IPS-18c (cell line): Measurements from ENCODE around the gene DDX56.
A peak's percentile ranks its signal among the peaks of the same experiment; 100 is the strongest.
"Not testable (repeated sequence)": the region's sequence is repeated elsewhere in the genome, so short reads cannot be mapped to it uniquely, and the experiment has no call there.

Experiments
- H3K4me3 ChIP-seq: 2 replicates; pipeline ENCODE4 v1.7.0; 2013; ENCODE audit warnings: low read depth, mild to moderate bottlenecking, low read length, moderate library complexity; ENCODE audit not compliant: insufficient read depth
- H3K9me3 ChIP-seq: one replicate; pipeline ENCODE4 v1.6.1; 2013; ENCODE audit warnings: mild to moderate bottlenecking, low read length, moderate library complexity; ENCODE audit not compliant: control insufficient read depth, insufficient read depth

DDX56 gene

GRCh38 chr7:44603193-44603592 lies 29.5 kb upstream of the DDX56 start:
- H3K4me3 ChIP-seq, result no peak overlapping the region
- H3K9me3 ChIP-seq, result no peaks in the 10 kb centered on the region

- no peak overlapping the region for H3K4me3 ChIP-seq
- no peaks in the 10 kb centered on the region for H3K9me3 ChIP-seq
Observed at GRCh38 chr7:44602576-44602910, 28.8 kb upstream of the DDX56 start.

- H3K9me3 ChIP-seq, result peaks cover 3% of the 10 kb centered on the region
- H3K4me3 ChIP-seq, result no peak overlapping the region
Observed at GRCh38 chr7:44599222-44599621, 25.5 kb upstream of the DDX56 start.

DNA sequence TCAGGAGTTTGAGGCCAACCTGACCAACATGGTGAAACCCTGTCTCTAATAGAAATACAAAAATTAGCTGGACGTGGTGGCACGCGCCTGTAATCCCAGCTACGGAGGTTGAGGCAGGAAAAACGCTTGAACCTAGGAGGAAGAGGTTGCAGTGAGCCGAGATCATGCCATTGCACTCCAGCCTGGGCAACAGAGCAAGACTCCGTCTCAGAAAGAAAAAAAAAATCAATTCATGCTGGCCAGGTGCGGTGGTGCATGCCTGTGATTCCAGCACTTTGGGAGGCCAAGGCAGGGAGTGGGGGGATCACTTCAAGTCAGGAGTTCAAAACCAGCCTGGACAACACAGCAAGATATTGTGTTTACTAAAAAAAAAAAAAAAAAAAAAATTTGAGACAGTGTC lies 23.5 kb upstream of the DDX56 start:
- not testable (repeated sequence) for H3K9me3 ChIP-seq, H3K4me3 ChIP-seq

DNA sequence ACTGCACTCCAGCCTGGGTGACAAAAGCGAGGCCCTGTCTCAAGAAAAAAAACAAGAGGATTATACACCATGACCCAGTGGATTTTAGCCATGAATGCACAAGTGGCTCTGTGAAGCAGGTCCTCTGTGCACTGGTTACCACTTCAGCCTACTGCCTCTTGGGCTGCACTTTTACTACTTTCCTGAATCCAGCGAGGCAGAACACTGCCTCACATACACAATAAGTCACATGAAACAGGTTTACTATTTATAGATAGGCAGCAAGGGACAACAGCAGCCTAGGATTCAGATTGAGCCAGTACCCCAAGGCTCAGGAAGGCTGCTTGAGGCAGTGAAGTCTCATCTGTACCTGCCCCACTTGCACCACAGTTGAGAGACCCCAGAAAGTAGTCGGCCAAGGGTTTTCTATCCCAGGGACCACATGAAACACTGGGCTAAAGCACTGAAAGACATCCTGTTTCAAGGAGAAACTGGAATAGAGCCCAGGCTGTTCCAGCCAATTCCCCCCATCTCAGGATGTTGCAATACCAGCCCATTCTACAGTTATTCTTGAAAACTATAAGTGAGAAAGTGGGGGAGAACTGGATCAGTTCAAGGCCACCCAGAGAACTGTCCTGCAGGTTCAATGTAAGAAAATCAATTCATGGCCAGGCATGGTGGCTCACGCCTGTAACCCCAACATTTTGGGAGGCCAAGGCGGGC lies 22.4 kb upstream of the DDX56 start:
- Histone ChIP-seq H3K9me3 (peaks cover 3% of the 10 kb centered on the region), H3K4me3 (no peak overlapping the region)

DNA sequence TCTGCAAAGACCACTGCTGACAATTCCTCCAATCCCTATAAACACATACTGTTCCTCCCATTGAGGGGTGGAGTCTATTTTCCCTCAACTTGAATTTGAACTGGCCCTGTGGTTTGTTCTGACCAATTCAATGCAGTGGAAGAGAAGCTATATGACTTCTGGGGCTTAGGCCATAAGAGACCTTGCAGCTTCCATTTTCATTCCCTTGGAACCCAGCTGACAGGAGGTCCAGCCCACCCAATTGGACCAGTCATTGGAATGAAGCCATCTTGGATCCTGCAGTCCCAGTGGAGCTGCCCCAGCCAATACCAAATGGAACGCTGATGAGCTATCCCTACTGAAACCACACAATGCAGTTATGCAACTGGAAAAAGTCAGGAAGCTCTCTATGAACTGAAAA lies 17.2 kb upstream of the DDX56 start:
- Histone ChIP-seq H3K4me3 (no peak overlapping the region), H3K9me3 (peaks cover under 1% of the 10 kb centered on the region)

DNA sequence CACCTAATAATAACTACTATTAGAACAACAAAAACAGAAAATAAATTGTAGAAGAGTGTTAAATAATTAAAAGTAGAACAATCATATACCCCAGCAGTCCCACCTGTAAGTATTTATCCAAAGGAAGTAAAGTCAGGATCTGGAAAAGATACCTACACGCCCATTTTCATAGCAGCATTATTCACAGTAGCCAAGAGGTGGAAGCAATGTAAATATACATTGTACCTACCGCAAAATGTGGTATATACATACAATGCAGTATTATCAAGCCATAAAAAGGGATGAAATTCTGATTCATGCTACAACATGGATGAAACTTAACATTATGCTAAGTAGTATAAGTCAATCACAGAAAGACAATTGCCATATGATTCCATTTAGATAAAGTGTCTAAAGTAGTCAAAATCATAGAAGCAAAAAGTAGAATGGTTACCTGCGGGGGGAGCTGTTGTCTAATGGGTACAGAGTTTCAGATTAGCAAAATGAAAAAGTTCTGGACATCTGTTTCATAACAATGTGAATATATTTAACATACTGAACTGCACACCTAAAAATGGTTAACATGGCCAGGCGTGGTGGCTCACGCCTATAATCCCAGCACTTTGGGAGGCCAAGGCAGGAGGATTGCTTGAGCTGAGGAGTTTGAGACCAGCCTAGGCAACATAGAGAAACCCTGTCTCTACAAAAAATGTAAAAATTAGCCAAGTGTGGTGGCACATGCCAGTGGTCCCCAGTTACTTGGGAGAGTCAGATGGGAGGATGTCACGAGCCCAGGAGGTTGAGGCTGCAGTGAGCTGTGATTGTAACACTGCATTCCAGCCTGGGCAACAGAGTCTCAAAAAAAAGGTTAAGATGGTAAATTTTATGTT lies 14.4 kb upstream of the DDX56 start:
- Histone ChIP-seq H3K4me3 (no peak overlapping the region), H3K9me3 (peaks cover 2% of the 10 kb centered on the region)

DNA sequence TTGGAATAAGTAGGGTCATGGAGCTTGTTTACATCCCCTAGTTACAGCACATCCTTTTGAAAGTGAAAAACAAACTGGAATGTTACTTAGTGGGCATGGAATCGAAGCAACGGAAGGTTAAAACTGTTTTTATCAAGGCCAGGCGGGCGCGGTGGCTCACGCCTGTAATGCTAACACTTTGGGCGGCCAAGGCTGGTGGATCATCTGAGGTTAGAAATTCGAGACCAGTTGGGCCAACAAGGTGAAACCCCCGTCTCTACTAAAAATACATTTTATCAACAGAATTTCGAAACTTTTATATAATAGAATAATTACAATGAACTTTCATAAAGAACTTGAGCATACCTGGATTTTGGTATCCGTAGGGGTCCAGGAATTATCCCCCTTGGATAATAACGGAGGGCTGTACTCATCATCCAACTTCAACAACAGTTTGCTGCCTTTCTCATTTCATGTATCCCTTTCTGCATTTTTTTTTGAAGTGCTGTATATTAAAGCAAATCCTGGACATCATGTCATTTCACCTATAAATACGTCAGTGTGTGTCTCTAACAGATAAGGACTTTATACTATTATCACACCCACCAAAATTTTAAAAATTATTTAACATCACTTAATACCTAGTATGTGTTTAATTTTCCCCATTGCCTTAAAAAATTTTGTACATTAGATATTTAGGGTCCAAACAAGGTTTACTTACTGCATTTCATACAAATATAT lies 9.6 kb upstream of the DDX56 start:
- H3K4me3 ChIP-seq, result peak overlapping the region; percentile 88; the same call in 1 of the 2 replicates
- H3K9me3 ChIP-seq, result peaks cover 2% of the 10 kb centered on the region

- Histone ChIP-seq H3K9me3 (peaks cover 2% of the 10 kb centered on the region), H3K4me3 (peak within 1 kb of the TSS; percentile 93)
Observed at GRCh38 chr7:44581879-44582603, 8.3 kb upstream of the DDX56 start, which contains the start of gene TMED4. Gene TMED4, minus strand, starts transcription at chr7:44582231. Its CDS starts 25 bp downstream, at chr7:44582206.

DNA sequence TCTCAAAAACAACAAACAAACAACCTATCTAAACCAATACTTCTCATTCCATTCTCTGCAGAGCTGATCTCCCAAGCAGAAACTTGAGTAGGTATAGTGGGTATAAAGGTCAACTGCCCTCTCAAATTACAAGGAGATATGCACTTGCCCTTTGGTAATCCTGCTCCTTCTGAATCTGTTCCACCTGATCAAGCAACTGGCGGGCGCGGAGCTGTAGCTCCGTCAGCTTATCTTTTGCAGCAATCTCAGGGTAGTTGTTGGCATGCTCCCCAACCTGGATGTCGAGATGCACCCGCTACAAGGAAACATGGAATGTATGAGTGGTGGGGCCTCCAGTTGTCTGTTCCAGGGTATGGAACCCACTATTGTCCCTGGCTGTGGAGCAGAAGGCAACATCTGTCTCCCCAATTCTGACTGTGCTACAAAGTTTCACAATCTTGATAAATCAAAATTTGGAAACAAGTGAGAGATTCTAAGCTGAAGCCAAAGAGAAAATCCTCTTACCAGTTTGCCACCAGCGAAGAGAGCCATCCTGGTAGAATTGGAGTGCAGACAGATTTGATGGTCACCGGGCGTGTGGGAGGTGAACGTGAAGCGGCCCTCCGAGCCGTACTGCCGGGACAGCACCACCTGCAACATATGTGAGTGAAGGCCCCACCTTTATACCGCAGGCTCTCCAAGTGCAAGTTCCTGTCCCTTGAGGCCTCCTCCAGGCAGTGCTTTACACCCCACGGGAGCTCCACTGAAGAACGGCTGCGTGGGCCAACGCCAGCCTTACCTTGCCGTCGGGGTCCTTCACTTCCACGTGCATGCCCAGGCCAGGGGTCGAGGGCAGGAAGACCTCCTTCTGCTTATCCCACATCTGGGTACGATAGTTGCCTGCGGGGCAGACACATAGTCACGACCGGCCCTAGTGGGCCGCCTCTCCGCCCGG lies 7.5 kb upstream of the DDX56 start:
- Histone ChIP-seq H3K4me3 (peak overlapping the region; percentile 93), H3K9me3 (peaks cover 2% of the 10 kb centered on the region)

DNA sequence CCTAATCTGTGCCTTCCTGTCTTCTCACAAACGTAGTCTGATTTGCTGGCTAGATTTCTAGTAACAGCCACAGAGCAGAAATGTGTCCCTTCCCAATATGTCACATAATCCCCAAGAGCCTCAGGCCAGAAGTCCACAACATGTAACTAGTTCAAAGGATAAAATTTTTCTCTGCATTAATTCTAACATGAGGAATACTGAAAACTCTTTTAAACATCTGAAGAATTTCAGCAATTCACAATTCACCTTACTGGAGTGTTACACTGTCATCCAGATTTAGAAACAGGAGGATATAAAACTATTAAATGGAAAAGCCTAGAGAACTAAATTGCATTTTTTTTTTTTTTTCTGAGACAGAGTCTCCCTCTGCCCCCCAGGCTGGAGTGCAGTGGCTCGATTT lies 2.5 kb upstream of the DDX56 start:
- H3K4me3 ChIP-seq, result no peak overlapping the region
- no peaks in the 10 kb centered on the region for H3K9me3 ChIP-seq

DNA sequence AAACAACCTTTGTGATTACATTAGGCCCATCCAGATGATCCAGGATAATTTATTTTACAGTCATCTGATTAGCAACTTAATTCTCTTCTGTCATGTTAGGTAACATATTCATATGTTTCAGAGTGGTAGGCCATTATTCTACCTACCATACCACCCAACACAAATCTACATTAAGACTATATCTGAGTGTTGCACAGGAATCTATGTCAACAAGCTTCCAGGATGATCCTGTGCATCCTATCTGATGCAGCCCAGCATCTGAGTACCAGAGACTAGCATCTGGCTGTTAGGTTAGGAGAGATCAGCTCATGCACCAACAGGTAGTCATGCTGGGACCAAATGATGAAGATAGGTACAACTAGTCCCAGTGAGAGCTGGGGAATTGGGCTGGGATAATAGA lies 1.3 kb upstream of the DDX56 start:
- H3K4me3 ChIP-seq, result peak overlapping the region; percentile 95; the same call in 1 of the 2 replicates
- H3K9me3 ChIP-seq, result no peaks in the 10 kb centered on the region

DNA sequence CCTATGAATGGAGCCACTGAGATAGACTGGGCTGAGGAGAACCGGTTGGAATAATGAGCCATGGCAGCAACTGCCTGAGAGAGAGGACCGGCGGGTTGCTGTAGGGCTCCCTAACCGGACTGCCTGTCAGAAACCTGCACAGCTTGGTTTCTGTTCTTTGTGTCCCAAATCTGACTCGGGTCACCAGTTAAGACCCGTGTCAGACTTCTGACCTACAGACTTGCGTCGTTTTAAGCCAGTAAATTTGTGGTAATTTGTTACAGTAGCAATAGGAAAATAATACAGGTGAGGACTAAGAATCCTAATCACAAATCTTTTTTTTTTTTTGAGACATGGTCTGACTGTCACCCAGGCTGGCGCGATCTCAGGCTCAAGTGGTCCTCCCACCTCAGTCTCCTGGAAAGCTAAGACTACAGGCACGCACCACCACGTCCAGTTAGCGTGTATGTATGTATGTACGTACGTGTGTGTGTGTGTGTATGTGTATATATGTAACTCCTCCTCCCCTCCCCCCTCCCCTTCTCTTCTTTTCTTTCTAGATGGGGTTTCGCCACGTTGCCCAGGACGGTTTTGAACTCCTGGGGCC lies 672 bp upstream of the DDX56 start:
- Histone ChIP-seq H3K4me3 (peak overlapping the region; percentile 95), H3K9me3 (no peaks in the 10 kb centered on the region)

DNA sequence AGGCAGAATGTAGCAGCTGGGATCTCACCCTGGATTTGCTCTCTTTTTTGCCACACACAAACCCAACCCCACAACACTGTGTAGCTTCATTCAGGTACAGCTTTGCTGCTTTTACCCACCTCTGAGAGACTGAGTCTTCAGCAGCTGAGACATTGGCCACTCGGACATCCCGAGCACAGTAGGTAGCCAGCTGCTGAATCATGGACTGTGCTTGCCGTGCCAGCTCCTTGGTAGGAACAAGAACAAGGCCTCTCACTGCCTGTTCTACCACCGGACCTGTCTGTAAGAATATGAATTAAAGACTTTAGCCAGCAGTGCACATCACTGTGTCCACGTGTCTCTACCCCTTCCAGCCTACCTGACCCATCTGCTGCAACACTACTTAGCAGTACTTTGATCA lies 937 bp downstream of the DDX56 start:
- Histone ChIP-seq H3K4me3 (peak overlapping the region; percentile 95), H3K9me3 (no peaks in the 10 kb centered on the region)

DNA sequence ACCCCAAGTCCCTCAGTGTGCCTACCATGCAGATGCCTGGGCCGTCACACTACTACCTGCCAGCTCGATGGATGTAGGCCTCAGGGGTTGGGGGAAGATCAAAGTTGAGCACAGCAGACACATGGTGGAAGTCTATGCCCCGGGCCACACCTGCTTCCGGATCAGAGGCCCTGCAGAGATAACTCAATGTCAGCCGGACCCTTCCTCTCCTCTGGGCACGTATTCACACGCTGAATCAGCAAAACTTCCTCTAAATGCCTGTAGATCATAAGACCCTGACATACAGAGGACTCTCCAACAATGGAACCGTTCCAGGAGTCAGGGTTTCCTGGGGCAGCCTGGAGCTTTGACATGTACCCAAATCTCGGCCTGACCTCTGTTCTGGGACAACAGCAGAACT lies 3.7 kb downstream of the DDX56 start:
- no peaks in the 10 kb centered on the region for H3K9me3 ChIP-seq
- H3K4me3 ChIP-seq, result no peak overlapping the region
